ENCODE data around the gene ARNT2.

DNA sequence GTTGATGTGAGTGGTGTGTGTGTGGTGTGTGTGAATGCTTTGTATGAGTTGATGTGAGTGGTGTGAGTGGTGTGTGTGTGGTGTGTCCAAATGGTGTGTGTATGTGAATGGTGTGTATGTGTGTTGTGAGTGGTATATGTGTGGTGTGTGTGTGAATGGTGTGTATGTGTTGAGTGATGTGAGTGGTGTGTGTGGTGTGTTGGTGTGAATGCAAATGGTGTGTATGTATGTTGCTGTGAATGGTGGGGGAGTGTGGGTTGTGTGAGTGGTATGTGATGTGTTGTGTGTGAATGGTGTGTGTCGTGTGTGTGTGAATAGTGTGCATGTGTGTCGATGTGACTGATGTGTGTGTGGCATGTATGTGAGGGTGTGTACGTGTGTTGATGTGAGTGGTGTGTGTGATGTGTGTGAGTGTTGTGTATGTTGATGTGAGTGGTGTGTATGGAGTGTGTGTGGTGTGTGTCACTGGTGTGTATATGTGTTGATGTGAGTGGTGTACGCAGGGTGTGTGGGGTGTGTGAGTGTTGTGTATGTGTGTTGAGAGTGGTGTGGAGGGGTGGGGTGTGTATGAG is 40.6 kb downstream of the ARNT2 start:
- no peak for TF ChIP-seq SUZ12 (IDR thresholded peaks at IDR 0.05; ENCODE audit: extremely low read depth, insufficient read depth, insufficient read length)
- no peak for TF ChIP-seq YY1 (IDR thresholded peaks at IDR 0.05; ENCODE audit: insufficient read depth, insufficient read length)

All from NT2/D1 (cell line).